Natural killer cell (primary cell): ENCODE data around the gene C1orf167. TPM values are rescaled to one million over a fixed set of nuclear protein-coding genes. Genes with fewer than 3 reads are reported as not detected.

ENCODE experiments used
- ATAC-seq, 3 donors: fragments of 150-1000 bp in 2 of 3; fragments of 200-7000 bp in 1 of 3; cut with Tn5 transposase; 1 replicate in 1 of 3; 2 replicates in 2 of 3; pipeline ENCODE4 v1.10.0; 2021; ENCODE audit warnings: mild to moderate bottlenecking in 2 of 3, moderate library complexity in 2 of 3
- DNase-seq, 2 donors: peaks; one replicate each; pipeline versions ENCODE4 v3.0.0 to v3.0.0-alpha.2; 2013 to 2021; ENCODE audit warnings: mixed read lengths in 1 of 2
- H3K27ac ChIP-seq: one replicate; pipeline ENCODE4 v1.5.1; 2013; ENCODE audit warnings: mild to moderate bottlenecking, low read length
- H3K27me3 ChIP-seq: one replicate; pipeline ENCODE4 v1.6.1; 2013; ENCODE audit warnings: low read length; ENCODE audit not compliant: control insufficient read depth, insufficient read depth
- H3K36me3 ChIP-seq: one replicate; pipeline ENCODE4 v1.6.1; 2013; ENCODE audit warnings: low read length; ENCODE audit not compliant: control insufficient read depth, insufficient read depth
- H3K4me1 ChIP-seq: one replicate; pipeline ENCODE4 v1.6.1; 2013; ENCODE audit warnings: low read length; ENCODE audit not compliant: control insufficient read depth, insufficient read depth
- H3K4me3 ChIP-seq: one replicate; pipeline ENCODE4 v1.5.1; 2013; ENCODE audit warnings: low read length
- H3K9me3 ChIP-seq: one replicate; pipeline ENCODE4 v1.6.1; 2013; ENCODE audit warnings: low read length; ENCODE audit not compliant: control insufficient read depth, insufficient read depth
- H3K27ac Mint-ChIP-seq, 2 donors: one replicate each; pipeline ENCODE4 v1.8.0; 2022; ENCODE audit warnings: mild to moderate bottlenecking in 2 of 2, mixed read lengths in 2 of 2, moderate library complexity in 1 of 2
- H3K27me3 Mint-ChIP-seq, 2 donors: one replicate each; pipeline ENCODE4 v1.8.0; 2022; ENCODE audit warnings: low read depth in 2 of 2, mixed read lengths in 2 of 2
- H3K36me3 Mint-ChIP-seq: one replicate; pipeline ENCODE4 v1.8.0; 2022; ENCODE audit warnings: mixed read lengths
- H3K4me1 Mint-ChIP-seq, 2 donors: one replicate each; pipeline ENCODE4 v1.8.0; 2022; ENCODE audit warnings: mixed read lengths in 2 of 2
- H3K4me3 Mint-ChIP-seq: one replicate; pipeline ENCODE4 v1.8.0; 2022; ENCODE audit warnings: mild to moderate bottlenecking, moderate library complexity, mixed read lengths
- H3K9me3 Mint-ChIP-seq, 2 donors: one replicate each; pipeline ENCODE4 v1.8.0; 2022; ENCODE audit warnings: mixed read lengths in 2 of 2
- WGBS: methylation state at CpG from one replicate; pipeline ENCODE4 v1.1.7; 2013; ENCODE audit warnings: missing lambda C conversion rate; ENCODE audit not compliant: insufficient coverage; 5-methylcytosine and 5-hydroxymethylcytosine counted together
- intact Hi-C: fragments of 100-400 bp; cut with micrococcal nuclease; formaldehyde crosslinking; loops from one replicate; pipeline ENCODE4 v1.14.2; 2022
- total RNA-seq, 4 donors: library from RNA; stranded (reverse); fragments of 120-200 nt in 1 of 4; gene quantifications; one replicate each; pipeline versions ENCODE4 v1.2.3 to v1.2.4, GENCODE V29; 2013 to 2022
- TF ChIP-seq, protein P1 (sequence below): fragments of 200-600 bp; IDR thresholded peaks from one replicate; pipeline ENCODE4 v1.8.0; 2022; ENCODE audit warnings: antibody characterized with exemption

The C1orf167 gene
- total RNA-seq, 3 donors from 2014 or later (not counting 1 experiment from before 2014, with no cell fraction given): 0.15 TPM; not detected in 2

DNA sequence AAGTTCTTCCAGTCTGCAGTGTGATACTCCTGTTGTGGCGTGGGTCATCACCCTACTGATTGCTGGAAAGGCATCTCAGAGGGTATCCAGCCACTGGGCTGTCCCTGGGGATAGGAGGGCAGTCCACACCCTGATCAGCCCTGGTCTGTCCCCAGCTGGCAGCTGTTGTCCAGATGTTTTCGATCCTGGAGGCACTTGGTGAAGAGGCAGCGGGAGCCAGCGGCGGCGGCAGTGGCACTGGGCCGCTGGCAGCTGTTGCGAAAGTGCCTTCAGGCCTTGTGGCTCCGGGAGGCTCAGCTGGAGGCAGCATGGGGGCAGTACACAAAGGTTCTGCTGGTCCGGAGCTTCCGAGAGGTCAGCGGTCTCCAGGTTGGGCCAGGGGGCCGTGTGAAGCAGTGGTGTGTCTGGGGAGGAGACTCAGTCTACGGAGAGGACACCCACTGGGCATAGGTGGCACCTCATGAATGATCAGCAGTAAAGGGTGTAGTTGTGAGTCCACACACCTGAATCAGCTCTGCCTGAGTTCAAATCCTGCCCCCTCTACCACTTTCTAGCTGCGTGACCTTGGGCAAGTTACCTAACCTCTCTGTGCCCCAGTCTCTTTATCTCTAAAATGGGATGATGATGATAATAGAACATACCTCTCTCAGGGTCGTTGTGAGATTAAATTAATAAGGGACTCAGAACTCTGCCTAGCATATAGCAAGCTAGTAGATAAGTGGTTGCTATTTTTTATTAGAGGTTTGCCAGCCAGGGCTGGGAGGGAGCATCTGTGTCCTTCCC lies 6.1 kb downstream of the C1orf167 start:
- H3K27me3 Mint-ChIP-seq: no peaks in the 10 kb centered on the region
- H3K27ac ChIP-seq: no peak overlapping the region

DNA sequence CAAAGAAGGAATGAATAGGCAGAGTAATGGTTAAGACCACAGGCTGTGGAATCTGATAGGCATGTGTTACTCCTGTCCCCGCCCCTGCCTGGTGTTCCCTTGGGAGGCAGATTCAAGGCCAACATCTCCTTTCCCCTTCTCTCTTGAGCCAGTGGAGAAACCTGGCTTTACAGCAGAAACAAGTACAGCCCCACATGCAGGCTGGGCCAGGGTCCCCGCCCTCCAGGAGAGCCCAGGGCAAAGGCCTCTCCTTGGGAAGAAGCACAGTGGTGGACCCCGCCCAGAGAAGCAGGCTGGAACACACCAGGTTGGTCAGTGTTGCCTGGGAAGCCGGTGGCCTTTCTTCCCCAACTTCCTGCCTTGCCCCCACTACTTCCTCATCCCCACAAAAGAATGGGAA lies 6.8 kb downstream of the C1orf167 start:
- H3K9me3 Mint-ChIP-seq: no peaks in the 10 kb centered on the region
- DNase-seq (no peak), ATAC-seq (no peak)
- H3K36me3 Mint-ChIP-seq: no peaks in the 10 kb centered on the region
- no peaks in the 10 kb centered on the region for H3K27me3 ChIP-seq
- intact Hi-C loops: no loop called here
- 70% methylated on average over 3 of the region's 4 CpGs for WGBS
- H3K4me3 ChIP-seq: no peak overlapping the region
- no peaks in the 10 kb centered on the region for H3K36me3 ChIP-seq
- no peaks in the 10 kb centered on the region for H3K9me3 ChIP-seq
- TF ChIP-seq, protein P1, sequence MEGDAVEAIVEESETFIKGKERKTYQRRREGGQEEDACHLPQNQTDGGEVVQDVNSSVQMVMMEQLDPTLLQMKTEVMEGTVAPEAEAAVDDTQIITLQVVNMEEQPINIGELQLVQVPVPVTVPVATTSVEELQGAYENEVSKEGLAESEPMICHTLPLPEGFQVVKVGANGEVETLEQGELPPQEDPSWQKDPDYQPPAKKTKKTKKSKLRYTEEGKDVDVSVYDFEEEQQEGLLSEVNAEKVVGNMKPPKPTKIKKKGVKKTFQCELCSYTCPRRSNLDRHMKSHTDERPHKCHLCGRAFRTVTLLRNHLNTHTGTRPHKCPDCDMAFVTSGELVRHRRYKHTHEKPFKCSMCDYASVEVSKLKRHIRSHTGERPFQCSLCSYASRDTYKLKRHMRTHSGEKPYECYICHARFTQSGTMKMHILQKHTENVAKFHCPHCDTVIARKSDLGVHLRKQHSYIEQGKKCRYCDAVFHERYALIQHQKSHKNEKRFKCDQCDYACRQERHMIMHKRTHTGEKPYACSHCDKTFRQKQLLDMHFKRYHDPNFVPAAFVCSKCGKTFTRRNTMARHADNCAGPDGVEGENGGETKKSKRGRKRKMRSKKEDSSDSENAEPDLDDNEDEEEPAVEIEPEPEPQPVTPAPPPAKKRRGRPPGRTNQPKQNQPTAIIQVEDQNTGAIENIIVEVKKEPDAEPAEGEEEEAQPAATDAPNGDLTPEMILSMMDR: no peak
- H3K4me1 Mint-ChIP-seq: no peaks in the 10 kb centered on the region
- H3K27ac ChIP-seq: no peak overlapping the region
- H3K27ac Mint-ChIP-seq: no peak overlapping the region
- H3K4me3 Mint-ChIP-seq: no peak overlapping the region
- H3K27me3 Mint-ChIP-seq: no peaks in the 10 kb centered on the region
- no peaks in the 10 kb centered on the region for H3K4me1 ChIP-seq

More for the DNA sequence above, 6.1 kb downstream of the C1orf167 start:
- H3K4me3 Mint-ChIP-seq: no peak overlapping the region
- no peaks in the 10 kb centered on the region for H3K4me1 Mint-ChIP-seq
- DNase-seq (no peak), ATAC-seq (no peak)
- H3K9me3 Mint-ChIP-seq: no peaks in the 10 kb centered on the region
- H3K27me3 ChIP-seq: no peaks in the 10 kb centered on the region
- no peaks in the 10 kb centered on the region for H3K36me3 Mint-ChIP-seq
- no peaks in the 10 kb centered on the region for H3K36me3 ChIP-seq
- H3K4me1 ChIP-seq: no peaks in the 10 kb centered on the region
- no peak overlapping the region for H3K27ac Mint-ChIP-seq
- no peaks in the 10 kb centered on the region for H3K9me3 ChIP-seq
- intact Hi-C loops: no loop called here
- WGBS: 79% methylated on average over 15 of the region's 16 CpGs
- H3K4me3 ChIP-seq: no peak overlapping the region
- TF ChIP-seq, protein P1: no peak

DNA sequence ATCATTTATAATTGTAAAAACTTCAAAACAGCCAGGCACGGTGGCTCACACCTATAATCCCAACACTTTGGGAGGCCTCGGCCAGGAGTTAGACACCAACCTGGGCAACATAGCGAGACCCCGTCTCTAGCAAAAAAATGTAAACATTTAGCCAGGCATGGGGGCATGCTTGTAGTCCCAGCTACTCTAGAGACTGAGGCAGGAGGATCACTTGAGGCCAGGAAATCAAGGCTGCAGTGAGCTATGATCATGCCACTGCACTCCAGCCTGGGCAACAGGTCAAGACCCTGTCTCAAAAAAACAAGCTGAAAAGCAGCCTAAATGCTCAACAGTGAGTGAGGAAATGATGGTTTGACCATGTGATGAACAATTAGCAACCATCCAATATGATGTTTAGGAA lies 7.3 kb downstream of the C1orf167 start:
- no peak for ATAC-seq
- no peaks in the 10 kb centered on the region for H3K27me3 ChIP-seq
- no peaks in the 10 kb centered on the region for H3K4me1 ChIP-seq
- WGBS: 85% methylated on average over 4 of the region's 4 CpGs
- intact Hi-C loops: no loop called here
- Mint-ChIP-seq H3K4me1 (no peaks in the 10 kb centered on the region), H3K27ac (no peak overlapping the region), H3K4me3 (no peak overlapping the region), H3K36me3 (no peaks in the 10 kb centered on the region), H3K27me3 (no peaks in the 10 kb centered on the region), H3K9me3 (no peaks in the 10 kb centered on the region)
- no peak overlapping the region for H3K4me3 ChIP-seq
- no peaks in the 10 kb centered on the region for H3K9me3 ChIP-seq
- DNase-seq: no peak
- H3K27ac ChIP-seq: no peak overlapping the region
- H3K36me3 ChIP-seq: no peaks in the 10 kb centered on the region
- TF ChIP-seq, protein P1: no peak

DNA sequence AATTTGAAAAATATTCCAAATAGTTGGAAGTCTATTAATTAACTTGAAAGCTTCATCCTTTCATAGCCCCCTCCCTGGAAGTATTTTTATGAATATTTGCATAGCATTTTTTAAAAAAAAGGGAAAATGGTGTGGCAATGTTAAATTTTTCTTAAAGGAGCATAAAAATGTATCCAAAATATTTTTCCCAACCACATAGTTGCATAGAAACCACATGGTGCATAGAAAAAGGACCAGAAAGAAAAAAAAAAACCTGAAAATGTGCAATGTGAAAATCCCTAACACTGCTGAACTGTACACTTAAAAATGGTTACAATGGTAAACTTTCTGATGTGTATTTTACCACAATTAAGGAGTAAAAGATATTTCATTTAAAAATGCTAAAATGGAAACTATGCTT lies 8.0 kb downstream of the C1orf167 start:
- no peak overlapping the region for H3K4me3 Mint-ChIP-seq
- H3K9me3 Mint-ChIP-seq: no peaks in the 10 kb centered on the region
- Histone ChIP-seq H3K36me3 (no peaks in the 10 kb centered on the region), H3K4me1 (no peaks in the 10 kb centered on the region), H3K4me3 (no peak overlapping the region), H3K27me3 (no peaks in the 10 kb centered on the region), H3K27ac (no peak overlapping the region), H3K9me3 (no peaks in the 10 kb centered on the region)
- H3K27ac Mint-ChIP-seq: no peak overlapping the region
- no peaks in the 10 kb centered on the region for H3K4me1 Mint-ChIP-seq
- ATAC-seq (no peak), DNase-seq (no peak)
- TF ChIP-seq, protein P1: no peak
- H3K27me3 Mint-ChIP-seq: no peaks in the 10 kb centered on the region
- intact Hi-C loops: no loop called here
- H3K36me3 Mint-ChIP-seq: no peaks in the 10 kb centered on the region
